Neural cell (in vitro differentiated cells): ENCODE measurements around the gene AP3S2. TPM values are rescaled to one million over a fixed set of nuclear protein-coding genes. Genes with fewer than 3 reads are reported as not detected.

Experiments used
- H2AFZ ChIP-seq: fragments of 200-600, 300-800 bp; sonication (generic), shearing (Covaris generic); 2 replicates; pipeline ENCODE4 v1.6.0; 2014; ENCODE audit warnings: low read depth, mild to moderate bottlenecking, antibody characterized with exemption, low read length, moderate library complexity
- H3F3A ChIP-seq: fragments of 200-600 bp; shearing (Covaris generic); 2 replicates; pipeline ENCODE4 v1.6.1; 2016; ENCODE audit warnings: mild to moderate bottlenecking, moderate library complexity, mixed read lengths, antibody characterized with exemption, low read length; ENCODE audit not compliant: insufficient read depth, poor library complexity, severe bottlenecking
- H3K27ac ChIP-seq: fragments of 200-600, 300-800 bp; sonication (generic), shearing (Covaris generic); 2 replicates; pipeline ENCODE4 v1.5.1; 2014; ENCODE audit warnings: mild to moderate bottlenecking, low read length, moderate library complexity
- H3K27me3 ChIP-seq: fragments of 300-800, 200-600 bp; sonication (generic), shearing (Covaris generic); 2 replicates; pipeline ENCODE4 v1.6.0; 2014; ENCODE audit warnings: mild to moderate bottlenecking, low read depth, low read length, moderate library complexity; ENCODE audit not compliant: insufficient read depth
- H3K36me3 ChIP-seq: fragments of 300-800, 200-600 bp; sonication (generic), shearing (Covaris generic); 2 replicates; pipeline ENCODE4 v1.5.1; 2014; ENCODE audit warnings: mild to moderate bottlenecking, antibody characterized with exemption, low read length, moderate library complexity; ENCODE audit not compliant: insufficient read depth
- H3K4me2 ChIP-seq: fragments of 300-800, 200-600 bp; sonication (generic), shearing (Covaris generic); 2 replicates; pipeline ENCODE4 v1.6.0; 2014; ENCODE audit warnings: mild to moderate bottlenecking, low read length
- H3K4me3 ChIP-seq: fragments of 300-800, 200-600 bp; sonication (generic), shearing (Covaris generic); 2 replicates; pipeline ENCODE4 v1.5.1; 2014; ENCODE audit warnings: mild to moderate bottlenecking, low read length, moderate library complexity
- H3K79me2 ChIP-seq: fragments of 200-600 bp; shearing (Covaris generic); replicated peaks from 2 replicates; pipeline ENCODE4 v1.6.0; 2014; ENCODE audit warnings: mild to moderate bottlenecking, low read length, moderate library complexity; ENCODE audit not compliant: insufficient read depth
- H3K9ac ChIP-seq: fragments of 300-800, 200-600 bp; sonication (generic), shearing (Covaris generic); 2 replicates; pipeline ENCODE4 v1.6.1; 2016; ENCODE audit warnings: mild to moderate bottlenecking, low read length, mixed read lengths
- H3K9me2 ChIP-seq: fragments of 200-600 bp; shearing (Covaris generic); 2 replicates; pipeline ENCODE4 v1.6.1; 2016; ENCODE audit warnings: mild to moderate bottlenecking, low read length, mixed read lengths; ENCODE audit not compliant: insufficient read depth
- H3K9me3 ChIP-seq: fragments of 200-600, 300-800 bp; sonication (generic), shearing (Covaris generic); 2 replicates; pipeline ENCODE4 v1.6.1; 2016; ENCODE audit warnings: mild to moderate bottlenecking, mixed run types, low read length, moderate library complexity, mixed read lengths
- H4K20me1 ChIP-seq: fragments of 200-600 bp; shearing (Covaris generic); 2 replicates; pipeline ENCODE4 v1.6.1; 2016; ENCODE audit warnings: mild to moderate bottlenecking, mixed run types; ENCODE audit not compliant: insufficient read depth
- CTCF ChIP-seq: fragments of 450-650 bp; IDR thresholded peaks from 2 replicates; pipeline ENCODE4 v1.5.1; 2014; ENCODE audit warnings: antibody characterized with exemption, mild to moderate bottlenecking, moderate library complexity; ENCODE audit not compliant: poor library complexity, severe bottlenecking
- EP300 ChIP-seq: fragments of 450-650 bp; conservative IDR thresholded peaks from 2 replicates; pipeline ENCODE4 v1.6.1; 2014; ENCODE audit warnings: antibody characterized with exemption, mild to moderate bottlenecking, moderate library complexity; ENCODE audit not compliant: poor library complexity, severe bottlenecking
- EZH2 ChIP-seq: fragments of 200-600, 300-800 bp; shearing (Covaris generic), sonication (generic); IDR thresholded peaks from 2 replicates; pipeline ENCODE4 v1.6.1; 2014; ENCODE audit warnings: antibody characterized with exemption, low read length, borderline replicate concordance, mild to moderate bottlenecking; ENCODE audit not compliant: insufficient read depth, poor library complexity, severe bottlenecking
- MXI1 ChIP-seq: fragments of 450-650 bp; conservative IDR thresholded peaks from 2 replicates; pipeline ENCODE4 v1.6.1; 2014; ENCODE audit warnings: antibody characterized with exemption, mild to moderate bottlenecking; ENCODE audit not compliant: poor library complexity, severe bottlenecking
- POLR2AphosphoS5 ChIP-seq: IDR thresholded peaks from 2 replicates; pipeline ENCODE4 v1.6.1; 2012
- RAD21 ChIP-seq: fragments of 450-650 bp; conservative IDR thresholded peaks from 2 replicates; pipeline ENCODE4 v1.6.1; 2014; ENCODE audit warnings: antibody characterized with exemption, mild to moderate bottlenecking, moderate library complexity
- REST ChIP-seq: IDR thresholded peaks from 2 replicates; pipeline ENCODE4 v1.6.1; 2012; ENCODE audit warnings: borderline replicate concordance
- SMC3 ChIP-seq: fragments of 450-650 bp; conservative IDR thresholded peaks from 2 replicates; pipeline ENCODE4 v1.6.1; 2014; ENCODE audit warnings: antibody characterized with exemption, mild to moderate bottlenecking, moderate library complexity; ENCODE audit not compliant: poor library complexity
- TAF1 ChIP-seq: IDR thresholded peaks from 2 replicates; pipeline ENCODE4 v1.6.1; 2012; ENCODE audit warnings: low read depth
- polyA plus RNA-seq: library from polyadenylated mRNA; depleted of rRNA; stranded (reverse); fragments of >200 nt; gene quantifications from 2 replicates; pipeline ENCODE4 v1.2.3, GENCODE V29; 2014

AP3S2 gene
- polyA plus RNA-seq, 1 donor from 2014 or later, result 47.6 TPM

- TF ChIP-seq POLR2AphosphoS5 (no peak), TAF1 (no peak), EZH2 (no peak), RAD21 (no peak), EP300 (no peak), CTCF (no peak), REST (no peak), SMC3 (no peak), MXI1 (no peak)
- Histone ChIP-seq H3K36me3 (no peaks in the 10 kb centered on the region), H3K4me2 (no peak overlapping the region), H3K9me3 (no peaks in the 10 kb centered on the region), H3K27me3 (peaks cover 2% of the 10 kb centered on the region), H3K79me2 (no peaks in the 10 kb centered on the region), H4K20me1 (no peaks in the 10 kb centered on the region), H3F3A (no peaks in the 10 kb centered on the region), H3K9me2 (no peaks in the 10 kb centered on the region), H3K4me3 (no peak overlapping the region), H3K27ac (no peak overlapping the region), H2AFZ (no peak overlapping the region), H3K9ac (no peak overlapping the region)
These were observed 13.5 kb upstream of the AP3S2 start for GRCh38 chr15:89907289-89907688.

DNA sequence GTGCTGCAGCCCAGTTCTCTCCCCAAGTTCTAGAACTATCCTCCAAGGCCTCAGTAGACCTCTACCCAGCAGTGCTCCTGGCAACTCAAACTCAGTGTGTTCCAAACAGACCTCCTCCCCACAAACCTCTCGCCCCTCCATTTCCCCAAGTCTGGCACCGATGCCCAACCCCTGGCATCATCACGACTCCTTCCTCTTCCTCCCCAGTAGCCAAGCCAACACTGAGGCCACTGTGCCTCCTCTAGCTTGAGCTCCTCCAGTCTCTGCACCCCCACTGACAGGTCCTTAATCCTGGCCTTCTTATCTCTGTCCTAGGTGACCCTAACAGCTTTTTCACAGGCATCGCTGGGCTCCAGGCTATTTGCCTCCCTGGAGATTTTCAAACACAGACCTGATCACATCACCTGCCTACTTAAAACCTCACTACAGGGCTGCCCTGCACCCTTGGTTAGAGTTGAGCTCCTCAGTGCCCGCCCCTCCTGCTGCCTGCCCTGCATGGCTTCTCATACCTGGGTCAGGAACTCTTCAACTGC lies 12.1 kb upstream of the AP3S2 start:
- H3K9ac ChIP-seq, result no peak overlapping the region
- H3K4me3 ChIP-seq, result no peak overlapping the region
- no peak overlapping the region for H2AFZ ChIP-seq
- H3K27me3 ChIP-seq, result no peaks in the 10 kb centered on the region
- no peaks in the 10 kb centered on the region for H3K79me2 ChIP-seq
- TF ChIP-seq RAD21 (no peak), TAF1 (no peak), POLR2AphosphoS5 (no peak), REST (no peak), EP300 (no peak), EZH2 (no peak), CTCF (no peak), MXI1 (no peak)
- H3K9me3 ChIP-seq, result no peaks in the 10 kb centered on the region
- H3F3A ChIP-seq, result no peaks in the 10 kb centered on the region
- H3K27ac ChIP-seq, result no peak overlapping the region
- H3K9me2 ChIP-seq, result no peaks in the 10 kb centered on the region
- H3K36me3 ChIP-seq, result no peaks in the 10 kb centered on the region
- H4K20me1 ChIP-seq, result no peaks in the 10 kb centered on the region
- no peak overlapping the region for H3K4me2 ChIP-seq
